K562 (cell line): Measurements from ENCODE around the gene CCDC78. TPM values are rescaled to one million over a fixed set of nuclear protein-coding genes. Genes with fewer than 3 reads are reported as not detected.

Source experiments
- CREB1 ChIP-seq, 2 experiments: sonication (generic) in 1 of 2; formaldehyde crosslinking in 1 of 2; IDR thresholded peaks; 2 replicates each; pipeline versions ENCODE4 v1.6.1 to v1.8.0; 2012 to 2022; ENCODE audit warnings: inconsistent platforms in 1 of 2, mild to moderate bottlenecking in 1 of 2, missing genetic modification reagents in 1 of 2, moderate library complexity in 1 of 2
- E2F6 ChIP-seq, 2 experiments: IDR thresholded peaks; 2 replicates each; pipeline ENCODE4 v1.6.1; 2011; ENCODE audit warnings: borderline replicate concordance in 1 of 2, control low read depth in 1 of 2, low read depth in 1 of 2, low read length in 1 of 2, mild to moderate bottlenecking in 1 of 2, mixed read lengths in 1 of 2, moderate library complexity in 1 of 2; ENCODE audit not compliant: insufficient read depth in 1 of 2, insufficient read length in 1 of 2, poor library complexity in 1 of 2, severe bottlenecking in 1 of 2; ENCODE audit errors: extremely low read depth in 1 of 2
- FOXK1 ChIP-seq: sonication (generic); formaldehyde crosslinking; IDR thresholded peaks from 2 replicates; pipeline ENCODE4 v1.8.0; 2022; ENCODE audit warnings: missing genetic modification reagents, mild to moderate bottlenecking, borderline replicate concordance
- GATAD2B ChIP-seq: fragments of 450-650 bp; IDR thresholded peaks from 2 replicates; pipeline ENCODE4 v1.6.1; 2017; ENCODE audit warnings: mild to moderate bottlenecking, borderline replicate concordance
- HDAC1 ChIP-seq, 2 experiments: fragments of 450-650 bp; IDR thresholded peaks; 2 replicates each; pipeline ENCODE4 v1.6.1; 2016 to 2017; ENCODE audit warnings: inconsistent platforms in 1 of 2, mild to moderate bottlenecking in 1 of 2, moderate library complexity in 1 of 2
- HNRNPK ChIP-seq: fragments of 200-400 bp; formaldehyde crosslinking; IDR thresholded peaks from one replicate; pipeline ENCODE4 v1.6.1; 2018; ENCODE audit warnings: mild to moderate bottlenecking, low read depth, low read length; ENCODE audit not compliant: poor library complexity, severe bottlenecking
- ILK ChIP-seq: fragments of 450-650 bp; IDR thresholded peaks from 2 replicates; pipeline ENCODE4 v1.6.1; 2016; ENCODE audit warnings: missing genetic modification characterization, low read depth, mild to moderate bottlenecking, missing compliant biosample characterization, moderate library complexity, borderline replicate concordance
- KDM2B ChIP-seq: fragments of 250-450 bp; sonication (Bioruptor Pico); IDR thresholded peaks from 2 replicates; pipeline ENCODE4 v1.8.0; 2021; ENCODE audit warnings: mild to moderate bottlenecking, moderate library complexity
- MNT ChIP-seq, 2 experiments: fragments of 450-650 bp; conservative IDR thresholded peaks; 2 replicates each; pipeline ENCODE4 v1.6.1; 2017; ENCODE audit warnings: mild to moderate bottlenecking in 2 of 2, moderate library complexity in 2 of 2
- MTA1 ChIP-seq: fragments of 450-650 bp; IDR thresholded peaks from 2 replicates; pipeline ENCODE4 v1.6.1; 2017; ENCODE audit warnings: borderline replicate concordance
- MTA3 ChIP-seq: fragments of 450-650 bp; formaldehyde crosslinking; IDR thresholded peaks from 2 replicates; pipeline ENCODE4 v1.6.1; 2017; ENCODE audit warnings: mild to moderate bottlenecking, borderline replicate concordance
- MYC ChIP-seq, 2 experiments: fragments of 250-450 bp in 1 of 2; sonication (Bioruptor Pico) in 1 of 2; IDR thresholded peaks; 2 replicates each; pipeline versions ENCODE4 v1.5.1 to v1.6.1; 2012 to 2021; ENCODE audit warnings: low read depth in 2 of 2, borderline replicate concordance in 1 of 2, improper control_type of control experiment in 1 of 2, low read length in 1 of 2, mild to moderate bottlenecking in 1 of 2, moderate library complexity in 1 of 2
- NCOA6 ChIP-seq: fragments of 450-650 bp; IDR thresholded peaks from 2 replicates; pipeline ENCODE4 v1.6.1; 2017; ENCODE audit warnings: mild to moderate bottlenecking
- NEUROD1 ChIP-seq: fragments of 150-350 bp; IDR thresholded peaks from 2 replicates; pipeline ENCODE4 v1.6.1; 2014; ENCODE audit warnings: borderline replicate concordance, low read length, low read depth; ENCODE audit not compliant: partially characterized antibody
- NR2C2 ChIP-seq, 2 experiments: fragments of 200-800 bp in 1 of 2; sonication (Bioruptor generic) in 1 of 2; sonication (generic) in 1 of 2; formaldehyde crosslinking in 1 of 2; IDR thresholded peaks; 2 replicates each; pipeline versions ENCODE4 v1.6.1 to v1.8.0; 2016 to 2022; ENCODE audit warnings: mild to moderate bottlenecking in 1 of 2, missing compliant biosample characterization in 1 of 2, missing genetic modification characterization in 1 of 2, missing genetic modification reagents in 1 of 2
- PHF21A ChIP-seq: fragments of 450-650 bp; IDR thresholded peaks from 2 replicates; pipeline ENCODE4 v1.6.1; 2017; ENCODE audit warnings: low read depth, borderline replicate concordance
- SMAD4 ChIP-seq: fragments of 250-450 bp; sonication (Bioruptor Pico); conservative IDR thresholded peaks from 2 replicates; pipeline ENCODE4 v1.8.0; 2021; ENCODE audit warnings: inconsistent platforms, mild to moderate bottlenecking, moderate library complexity
- SREBF2 ChIP-seq: sonication (generic); formaldehyde crosslinking; IDR thresholded peaks from 2 replicates; pipeline ENCODE4 v1.4.0; 2020; ENCODE audit warnings: mild to moderate bottlenecking, missing genetic modification reagents
- TEAD1 ChIP-seq, 2 experiments: fragments of 450-650 bp in 1 of 2; sonication (generic) in 1 of 2; formaldehyde crosslinking; IDR thresholded peaks; 2 replicates each; pipeline versions ENCODE4 v1.4.0 to v1.8.0; 2020 to 2022; ENCODE audit warnings: mild to moderate bottlenecking in 2 of 2, missing genetic modification reagents in 1 of 2
- ZBTB2 ChIP-seq: fragments of 450-650 bp; IDR thresholded peaks from 2 replicates; pipeline ENCODE4 v1.6.1; 2016; ENCODE audit warnings: antibody characterized with exemption
- ZNF184 ChIP-seq: sonication (generic); formaldehyde crosslinking; IDR thresholded peaks from 2 replicates; pipeline ENCODE4 v1.5.0; 2020; ENCODE audit warnings: missing genetic modification reagents
- ZNF253 ChIP-seq: fragments of 250-450 bp; sonication (Bioruptor Pico); conservative IDR thresholded peaks from 2 replicates; pipeline ENCODE4 v1.6.1; 2021; ENCODE audit warnings: mild to moderate bottlenecking
- polyA plus RNA-seq, 8 experiments: library from polyadenylated mRNA; depleted of rRNA in 4 of 8; stranded (reverse) in 5 of 8; unstranded in 3 of 8; fragments of >200 nt; fragmentation: Nextera tagmentation in 2 of 8; fragmentation: Illumina TruSeq in 1 of 8; extraction: Ambion mirVana in 2 of 8; extraction: Trizol in 1 of 8; gene quantifications; 2 replicates each; pipeline versions ENCODE4 v1.2.1 to v1.2.3, GENCODE V29; 2011 to 2014; ENCODE audit warnings: inconsistent platforms in 1 of 8, missing spikeins in 1 of 8
- total RNA-seq, 7 experiments: library from RNA; depleted of rRNA in 6 of 7; stranded (reverse); fragments of >200 nt in 6 of 7; fragmentation: Illumina TruSeq in 2 of 7; extraction: Trizol in 2 of 7; gene quantifications; 2 replicates each; pipeline versions ENCODE4 v1.2.1 to v1.2.3, GENCODE V29; 2011 to 2021; ENCODE audit warnings: low replicate concordance in 1 of 7

CCDC78 gene
- total and polyA plus RNA-seq, 9 of the 15 experiments (the other 6 are each of a cell fraction or from before 2014, with no cell fraction given): 0.24 to 17.7 (median 2.9) TPM

- TF ChIP-seq ZNF184 (no peak), E2F6 (IDR thresholded peaks at IDR 0.05; ENCODE audit: borderline replicate concordance in 1 of 2, extremely low read depth in 1 of 2, insufficient read depth in 1 of 2, insufficient read length in 1 of 2, low read depth in 1 of 2, low read length in 1 of 2, poor library complexity in 1 of 2, severe bottlenecking in 1 of 2) (peak in 1 of 2 experiments; percentile 16), NR2C2 (CRISPR knock-in tag; IDR thresholded peaks at IDR 0.05) (no peak), NR2C2 (tag; IDR thresholded peaks at IDR 0.05) (peak; percentile 23; the same call in 1 of the 2 replicates), HNRNPK (no peak), MTA3 (peak; percentile 78), MYC (IDR thresholded peaks at IDR 0.05; ENCODE audit: low read depth, low read length) (peak; percentile 71), MYC (CRISPR knock-in tag; IDR thresholded peaks at IDR 0.05; ENCODE audit: borderline replicate concordance, low read depth) (peak; percentile 82; the same call in 1 of the 2 replicates), PHF21A (no peak), FOXK1 (CRISPR knock-in tag) (0 out of 2 replicates have a peak, but pooled peaks have one; percentile 40), ZBTB2 (peak; percentile 88), TEAD1 (CRISPR knock-in tag; IDR thresholded peaks at IDR 0.05) (0 out of 4 replicates have a peak, but pooled peaks of 1 of the 2 experiments have one; percentile 27), NEUROD1 (no peak), ILK (tag) (no peak), SMAD4 (CRISPR knock-in tag) (peak; percentile 46; the same call in 1 of the 2 replicates), KDM2B (CRISPR knock-in tag) (peak; percentile 50; the same call in 1 of the 2 replicates), GATAD2B (peak; percentile 80), MNT (conservative IDR thresholded peaks at IDR 0.05) (peak; percentile 68), MTA1 (no peak), ZNF253 (CRISPR knock-in tag) (no peak), HDAC1 (IDR thresholded peaks at IDR 0.05) (peak in 1 of 2 experiments; percentile 41; a peak in 2 of 4 replicates), SREBF2 (CRISPR knock-in tag) (no peak), CREB1 (IDR thresholded peaks at IDR 0.05) (0 out of 2 replicates have a peak, but pooled peaks have one; percentile 8), CREB1 (CRISPR knock-in tag; IDR thresholded peaks at IDR 0.05) (no peak), NCOA6 (no peak)
Measured at GRCh38 chr16:727291-727977, 1.2 kb upstream of the CCDC78 start (continued).
